Stimulated activated CD4-positive, alpha-beta T cell treated with anti-CD3 and anti-CD28 coated beads, Interleukin-15, amount 100 ng/mL, for 48 hours (primary cell): ENCODE results near the gene WNK1.
"Not testable (repeated sequence)": the region's sequence is repeated elsewhere in the genome, so short reads cannot be mapped to it uniquely, and the experiment has no call there.

ENCODE experiments used
- DNase-seq, 2 donors: peaks; one replicate each; pipeline ENCODE4 v3.0.0-alpha.2; 2020; ENCODE audit warnings: low read depth in 2 of 2

Gene WNK1

DNA sequence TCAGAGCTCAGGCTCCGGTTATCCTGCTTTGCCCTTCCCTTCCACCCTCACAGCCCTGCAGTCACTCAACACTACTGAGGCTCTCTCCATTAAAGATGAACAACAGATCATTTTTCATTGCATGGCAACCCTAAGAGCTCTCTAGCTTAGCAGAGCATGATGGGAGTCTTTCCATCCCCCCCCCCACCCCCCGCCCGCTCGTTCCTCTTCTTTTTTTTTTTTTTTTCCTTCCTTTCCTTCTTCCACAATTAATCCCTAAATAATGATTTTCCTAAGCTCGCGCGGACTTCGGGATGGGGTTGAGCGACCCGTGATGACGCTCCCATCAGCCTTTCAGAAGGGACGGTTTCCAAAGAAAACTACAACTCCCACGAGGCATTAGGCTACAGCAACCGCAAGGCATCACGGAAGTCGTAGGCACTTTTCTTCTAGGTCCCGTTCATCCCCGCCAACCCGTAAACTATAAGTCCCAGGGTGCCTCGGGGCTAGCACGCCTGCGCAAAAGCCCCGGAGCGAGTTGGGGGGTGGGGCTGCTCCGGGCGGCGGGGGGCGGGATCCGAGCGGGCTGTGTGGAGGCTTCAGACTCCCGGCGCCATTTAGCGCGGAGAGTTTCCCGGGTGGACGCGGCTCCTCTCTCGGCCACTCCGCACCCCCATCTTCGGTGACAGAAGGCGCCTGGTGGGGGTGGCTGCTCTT lies at the start of gene WNK1:
Gene WNK1 (plus strand): TSS at position 581 of the 696 bp plus-strand sequence. CDS start 987 bp downstream, outside the sequence.
- peak; percentile 95 to 96 for DNase-seq

DNA sequence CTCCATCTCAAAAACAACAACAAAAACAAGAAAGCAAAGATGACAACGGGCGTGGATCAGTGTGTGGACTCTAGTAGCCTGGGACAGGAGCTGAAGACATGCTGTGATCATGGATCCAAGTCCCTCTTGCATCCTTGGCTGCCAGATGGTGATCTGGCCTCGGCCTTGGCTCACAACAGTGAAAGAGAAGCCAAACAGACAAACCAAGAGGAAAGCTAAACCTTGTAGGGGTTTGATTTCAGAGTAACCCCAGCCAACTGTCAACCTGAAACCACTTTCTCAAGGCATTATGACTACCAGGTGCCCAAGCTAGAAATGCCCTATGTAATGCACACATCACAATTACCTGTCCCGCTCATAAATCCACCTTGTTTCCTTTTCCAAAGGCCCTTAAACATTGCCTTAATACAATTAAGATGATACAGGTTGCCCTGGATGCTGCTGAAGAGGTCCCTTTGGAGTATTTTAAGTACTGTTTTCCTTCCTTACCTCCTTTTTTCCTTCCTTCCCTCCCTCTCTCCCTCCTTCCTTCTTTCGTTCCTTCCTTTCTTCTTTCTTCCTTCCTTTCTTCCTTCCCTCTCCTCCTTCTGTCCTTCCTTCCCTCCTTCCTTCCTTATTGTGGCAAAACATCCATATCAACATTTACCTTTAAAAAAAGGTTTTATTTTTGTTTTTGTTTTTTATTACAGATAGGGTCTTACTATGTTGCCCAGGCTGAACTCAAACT lies 47.7 kb upstream of the WNK1 start:
- DNase-seq: no peak

DNA sequence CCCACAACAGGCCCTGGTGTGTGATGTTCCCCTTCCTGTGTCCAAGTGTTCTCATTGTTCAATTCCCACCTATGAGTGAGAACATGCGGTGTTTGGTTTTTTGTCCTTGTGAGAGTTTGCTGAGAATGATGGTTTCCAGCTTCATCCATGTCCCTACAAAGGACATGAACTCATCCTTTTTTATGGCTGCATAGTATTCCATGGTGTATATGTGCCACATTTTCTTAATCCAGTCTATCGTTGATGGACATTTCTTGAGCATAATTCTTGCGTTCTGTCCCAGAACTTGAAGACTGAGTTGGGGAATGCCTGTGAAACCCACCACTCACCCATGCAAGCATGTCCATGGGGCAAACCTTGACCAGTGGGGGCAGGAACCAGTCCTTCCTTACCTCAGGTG lies 44.3 kb upstream of the WNK1 start:
- not testable (repeated sequence) for DNase-seq

DNA sequence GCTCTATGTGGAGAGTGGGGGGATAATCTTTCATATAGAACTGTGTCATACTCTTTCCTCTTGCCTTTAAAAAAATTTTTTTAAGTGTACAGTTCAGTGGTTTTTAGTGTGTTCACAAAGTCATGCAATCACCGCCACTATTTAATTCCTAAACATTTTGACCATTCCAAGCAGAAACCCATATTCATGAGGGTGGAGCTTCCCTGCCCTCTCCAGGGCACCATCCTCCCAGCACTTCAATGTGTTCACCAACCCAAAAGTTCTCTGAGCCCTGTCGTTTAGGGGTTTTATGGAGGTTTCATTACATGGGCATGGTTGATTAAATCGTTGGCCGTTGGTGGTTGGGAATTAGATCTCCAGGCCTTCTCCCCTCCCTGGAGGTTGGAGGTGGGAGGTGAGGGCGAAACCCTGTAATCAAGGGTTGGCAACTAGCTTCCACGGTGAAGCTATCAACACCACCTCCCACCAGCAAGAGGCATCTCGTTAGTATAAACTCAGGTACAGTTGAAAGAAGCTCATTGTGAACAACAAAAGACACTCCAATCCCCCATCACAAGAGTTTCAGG lies 42.8 kb upstream of the WNK1 start:
- no peak for DNase-seq

DNA sequence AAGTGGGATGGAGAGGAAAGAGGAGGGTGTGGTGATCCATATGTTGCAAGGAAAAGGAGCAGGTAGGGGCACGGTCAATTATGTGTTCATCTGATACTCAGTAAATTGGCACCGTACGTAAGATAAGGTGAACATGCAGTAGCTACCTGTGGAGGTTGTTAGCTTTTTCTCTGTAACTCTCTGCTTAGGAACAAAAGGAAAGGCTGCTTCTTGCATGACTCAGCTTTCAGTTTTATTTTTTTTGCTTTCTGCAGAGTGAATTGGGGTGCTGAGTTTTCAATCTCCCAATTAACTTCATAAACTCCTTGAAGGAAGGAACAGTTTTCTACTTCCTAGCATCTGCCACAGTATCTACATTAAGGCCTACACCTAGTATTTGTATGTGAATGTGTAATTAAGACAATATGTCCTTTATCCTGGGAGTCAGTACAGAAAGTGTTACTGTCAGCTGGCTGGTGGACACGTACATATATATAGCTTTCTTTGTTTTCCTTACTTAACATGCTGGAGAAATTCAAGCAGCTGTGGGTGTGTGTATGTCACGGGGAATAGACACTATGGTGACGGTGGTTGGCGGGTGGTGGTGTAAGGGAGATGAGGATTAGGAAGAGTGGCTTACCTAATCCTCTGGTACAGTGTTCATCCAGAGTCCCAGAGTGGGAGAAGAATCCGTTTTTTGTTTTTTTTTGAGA lies 40.1 kb upstream of the WNK1 start:
- DNase-seq: no peak

DNA sequence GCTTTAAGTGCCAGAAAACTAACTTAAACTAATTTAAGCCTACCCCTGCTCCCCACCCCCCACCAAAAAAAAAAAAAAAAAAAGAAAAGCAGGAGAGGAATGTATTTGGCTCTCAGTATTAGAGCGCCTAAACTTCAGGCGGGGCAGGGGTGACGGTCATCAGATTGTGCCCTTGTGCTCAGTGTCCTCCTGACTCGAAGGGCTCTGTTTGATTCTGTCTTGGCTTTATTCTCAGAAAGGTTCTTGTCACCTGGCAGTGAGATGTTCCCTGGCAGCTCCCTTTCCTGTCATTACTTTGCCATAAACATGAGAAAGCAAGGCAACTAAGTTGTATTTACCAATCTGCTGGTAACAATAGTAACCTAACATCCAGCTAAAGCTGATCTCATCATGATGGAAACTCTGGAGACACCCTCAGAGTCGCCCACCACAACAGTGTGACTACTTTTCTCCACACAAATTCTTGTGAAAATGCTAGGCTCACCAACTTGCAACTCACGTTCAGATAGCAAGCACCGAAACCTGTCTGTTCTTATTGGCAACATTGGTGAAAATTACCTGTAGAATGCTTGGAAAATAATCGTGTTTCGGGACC lies 39.0 kb upstream of the WNK1 start:
- peak; percentile 39 to 54 for DNase-seq

DNA sequence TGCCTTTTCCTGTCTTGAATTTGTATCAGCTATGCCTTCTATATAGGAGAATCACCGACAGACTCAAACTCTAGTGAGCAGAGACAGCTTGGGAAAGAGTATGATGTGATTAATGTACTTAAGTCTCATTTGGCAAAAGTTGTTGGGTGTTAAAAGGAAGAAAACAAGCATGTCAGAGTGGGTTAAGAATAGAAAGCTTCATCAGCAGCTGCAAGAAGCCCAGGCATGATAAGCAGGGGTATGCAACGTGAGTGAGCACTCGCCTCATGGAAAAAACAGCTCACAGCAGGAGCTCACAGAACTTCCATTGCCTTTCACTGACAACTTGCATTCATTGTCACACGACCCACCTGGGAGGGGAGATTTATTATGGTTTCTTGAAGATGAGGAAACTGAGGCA lies 35.9 kb upstream of the WNK1 start:
- peak; percentile 26 to 52 for DNase-seq

DNA sequence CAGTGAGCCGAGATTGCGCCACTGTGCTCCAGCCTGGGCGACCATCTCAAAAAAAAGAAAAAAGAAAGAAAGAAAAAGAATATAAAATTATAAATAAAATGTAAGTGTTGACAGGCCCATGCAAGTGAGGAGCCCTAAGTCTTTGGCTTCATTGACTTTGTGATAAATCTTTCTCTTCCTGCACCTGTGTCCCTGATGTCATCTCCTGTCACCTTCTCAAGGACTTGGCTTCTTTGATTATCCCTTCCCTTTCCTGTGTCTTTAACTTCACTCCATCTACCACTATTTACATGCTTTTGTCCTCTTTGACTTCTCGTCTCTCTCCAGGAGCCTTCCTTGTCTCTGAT lies 33.6 kb upstream of the WNK1 start:
- DNase-seq: no peak

DNA sequence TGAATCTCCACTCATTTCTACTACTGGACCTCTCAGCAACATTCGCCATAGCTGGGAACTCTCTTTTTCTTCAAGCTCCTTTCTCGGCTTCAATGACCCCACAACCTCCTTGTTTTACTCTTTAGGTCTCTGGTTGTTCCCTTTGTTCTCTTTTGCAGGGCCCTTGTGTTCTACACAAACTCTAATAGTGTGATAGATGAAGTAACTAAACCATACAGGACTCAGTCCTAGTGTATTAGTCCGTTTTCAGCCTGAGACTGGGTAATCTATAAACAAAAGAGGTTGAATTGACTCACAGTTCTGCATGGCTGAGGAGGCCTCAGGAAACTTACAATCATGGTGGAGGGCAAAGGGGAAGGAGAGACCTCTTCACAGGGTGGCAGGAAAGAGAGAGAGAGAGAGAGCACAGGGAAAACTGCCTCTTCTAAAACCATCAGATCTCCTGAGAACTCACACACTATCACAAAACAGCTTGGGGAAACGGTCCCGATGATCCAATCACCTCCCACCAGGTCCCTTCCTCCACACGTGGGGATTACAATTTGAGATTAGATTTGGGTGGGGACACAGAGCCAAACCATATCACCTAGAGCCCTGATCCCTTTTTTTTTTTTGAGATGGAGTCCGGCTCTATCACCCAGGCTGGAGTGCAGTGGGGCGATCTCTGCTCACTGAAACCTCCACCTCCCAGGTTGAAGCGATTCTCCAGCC lies 32.0 kb upstream of the WNK1 start:
- no peak for DNase-seq

DNA sequence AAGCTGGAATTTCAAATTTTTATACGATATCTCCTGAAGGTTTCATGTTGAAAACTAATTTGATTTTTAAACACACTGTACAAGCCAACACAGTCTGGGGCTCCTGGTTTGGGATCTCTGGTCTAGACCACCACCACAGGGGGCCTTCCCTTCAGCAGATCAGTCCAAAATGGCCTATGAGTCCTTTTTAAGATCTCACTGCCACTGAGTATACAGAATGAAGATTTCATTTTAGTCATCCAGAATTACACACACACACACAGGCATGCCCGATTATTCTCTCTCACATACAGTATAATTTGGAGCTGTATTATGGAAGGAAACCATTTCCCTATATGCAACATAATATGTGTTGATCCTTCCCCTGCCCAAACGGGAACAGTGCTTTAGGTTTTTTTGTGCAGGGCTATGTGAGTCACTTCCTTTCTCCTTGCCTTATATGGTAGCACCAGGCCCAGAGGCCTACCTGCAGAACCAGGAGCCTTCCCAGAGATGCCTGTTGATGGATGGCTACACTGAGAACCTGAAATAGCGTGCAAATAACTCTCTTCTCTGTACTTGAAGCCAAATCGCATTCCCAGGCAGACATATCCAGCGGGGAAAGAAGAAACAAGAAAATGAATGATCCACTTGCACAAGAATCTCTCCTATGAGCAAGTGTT lies 28.1 kb upstream of the WNK1 start:
- DNase-seq: no peak

DNA sequence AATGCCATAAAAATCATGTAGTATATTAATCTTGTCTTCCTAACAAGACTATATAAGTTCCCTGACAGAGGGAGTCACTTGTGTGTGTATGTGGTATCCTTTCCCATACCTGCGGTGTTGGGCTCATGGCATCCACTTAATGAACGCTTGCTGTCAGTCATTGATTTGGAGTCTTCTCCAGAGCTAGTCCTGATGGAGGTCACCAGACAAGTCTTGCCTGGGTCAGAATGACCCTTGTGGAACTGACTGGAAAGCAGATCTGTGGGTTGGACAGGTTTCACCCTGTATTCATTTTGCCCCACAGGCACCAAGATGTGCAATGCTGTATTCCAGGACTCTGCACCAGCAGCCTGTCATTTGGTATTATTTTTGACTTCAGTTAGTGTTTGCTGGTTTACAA lies 27.3 kb upstream of the WNK1 start:
- no peak for DNase-seq

DNA sequence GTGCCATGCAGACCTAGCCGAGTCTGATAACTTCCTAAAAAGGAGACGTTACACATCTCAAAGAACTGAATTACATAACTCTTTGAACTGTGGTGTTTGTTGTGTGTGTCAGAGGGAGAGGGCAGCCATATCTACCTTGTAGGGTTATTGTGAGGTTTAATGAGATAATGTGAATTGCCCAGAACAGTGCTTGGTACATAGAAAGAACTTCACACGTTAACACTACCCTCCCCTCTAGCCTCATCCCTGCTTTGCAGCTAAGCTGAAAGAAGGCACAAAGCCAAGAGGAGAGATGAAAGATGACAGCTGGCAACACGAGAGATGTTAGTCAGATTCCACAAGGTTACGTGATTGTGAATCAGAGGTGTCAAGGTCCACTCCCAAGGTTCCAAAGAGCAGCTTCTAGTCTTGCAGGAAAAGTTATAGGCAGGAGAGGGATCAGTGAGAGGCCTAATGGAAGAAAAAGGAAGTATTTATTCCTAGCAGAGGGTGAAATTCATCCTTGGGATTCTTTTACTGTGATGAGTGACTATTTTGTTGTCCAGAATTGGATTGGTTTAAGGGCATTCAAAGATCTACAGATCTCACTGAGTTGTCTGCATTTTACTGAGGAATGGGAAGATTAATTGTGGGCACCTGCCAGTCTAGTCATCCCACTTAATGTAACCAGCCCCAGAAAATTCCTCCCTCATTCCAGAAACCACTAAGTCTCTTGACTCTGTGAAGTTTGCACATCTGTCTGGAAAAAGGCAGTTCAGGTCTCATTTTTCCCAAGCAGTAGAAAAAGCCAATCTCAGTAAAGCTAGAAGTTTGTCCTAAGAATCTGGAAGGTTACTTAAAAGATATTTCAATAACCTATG lies 25.9 kb upstream of the WNK1 start:
- DNase-seq: no peak

DNA sequence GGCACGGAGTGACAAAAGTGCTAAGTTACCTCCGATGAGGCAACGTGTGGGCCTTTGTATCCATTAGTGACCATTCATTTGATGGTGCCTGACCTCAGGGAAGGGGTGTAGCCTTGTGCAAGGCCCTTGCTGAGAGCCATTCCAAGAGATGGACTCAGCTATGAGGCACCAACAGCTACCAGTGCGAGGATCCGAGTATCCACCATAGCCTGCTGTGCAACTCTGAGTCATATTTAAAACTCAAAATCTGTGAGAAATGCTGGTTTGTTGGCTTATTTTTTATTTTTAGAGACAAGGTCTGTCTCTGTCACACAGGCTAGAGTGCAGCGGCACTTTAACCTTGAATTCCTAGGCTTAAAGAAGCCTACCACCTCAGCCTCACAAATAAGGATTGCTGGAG lies 25.1 kb upstream of the WNK1 start:
- DNase-seq: no peak

DNA sequence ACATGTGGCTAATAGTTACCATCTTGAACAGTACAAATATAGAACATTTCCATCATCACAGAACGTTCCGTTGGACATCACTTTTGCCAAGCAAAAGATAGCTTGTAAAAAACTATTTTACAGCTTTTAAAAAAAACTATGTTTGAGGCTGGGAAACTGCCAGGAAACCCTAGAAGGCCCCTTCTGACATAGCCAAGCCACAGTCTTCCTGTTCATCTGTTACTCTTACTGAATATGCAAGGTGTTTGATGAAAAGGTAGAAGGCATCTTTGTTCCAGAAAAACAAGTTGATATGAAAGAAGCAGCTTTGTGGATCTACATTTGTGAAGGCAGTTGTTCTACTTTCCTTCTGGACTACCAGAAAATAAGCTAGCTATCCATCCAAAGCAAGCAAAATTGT lies 23.6 kb upstream of the WNK1 start:
- no peak for DNase-seq

DNA sequence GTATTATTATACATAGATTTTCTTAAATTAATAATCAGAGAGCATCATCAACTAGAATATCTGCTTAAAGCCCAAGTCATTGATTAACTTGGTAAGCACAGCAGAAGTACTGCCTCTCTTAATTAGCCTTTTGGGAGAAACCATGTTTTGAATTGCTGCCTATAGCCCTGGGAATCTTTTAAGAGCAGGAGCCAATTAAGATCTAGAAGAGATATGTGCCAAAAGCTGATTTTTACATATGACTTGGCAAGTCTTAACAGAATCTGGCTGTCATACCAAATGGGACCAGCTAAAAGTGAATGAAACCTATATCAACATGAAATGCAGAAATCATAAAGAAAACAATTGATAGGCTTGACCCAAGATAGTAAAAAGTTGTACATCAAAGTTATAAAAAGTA lies 23.2 kb upstream of the WNK1 start:
- DNase-seq: no peak

DNA sequence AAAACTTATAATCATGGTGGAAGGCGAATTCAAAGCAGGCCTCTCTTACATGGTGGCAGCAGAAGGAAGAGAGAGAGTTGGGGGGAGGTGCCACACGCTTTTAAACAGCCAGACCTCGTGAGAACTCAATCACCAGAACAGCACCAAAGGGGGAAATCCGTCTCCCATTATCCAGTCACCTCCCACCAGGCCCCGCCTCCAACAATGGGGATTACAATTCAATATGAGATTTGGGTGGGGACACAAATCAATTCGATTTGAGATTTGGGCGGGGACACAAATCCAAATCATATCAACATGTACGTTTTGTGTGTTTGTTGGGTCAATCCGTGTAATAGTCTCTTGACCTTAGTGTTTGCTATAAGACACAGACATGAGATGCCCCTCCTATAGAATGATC lies 21.8 kb upstream of the WNK1 start:
- no peak for DNase-seq

DNA sequence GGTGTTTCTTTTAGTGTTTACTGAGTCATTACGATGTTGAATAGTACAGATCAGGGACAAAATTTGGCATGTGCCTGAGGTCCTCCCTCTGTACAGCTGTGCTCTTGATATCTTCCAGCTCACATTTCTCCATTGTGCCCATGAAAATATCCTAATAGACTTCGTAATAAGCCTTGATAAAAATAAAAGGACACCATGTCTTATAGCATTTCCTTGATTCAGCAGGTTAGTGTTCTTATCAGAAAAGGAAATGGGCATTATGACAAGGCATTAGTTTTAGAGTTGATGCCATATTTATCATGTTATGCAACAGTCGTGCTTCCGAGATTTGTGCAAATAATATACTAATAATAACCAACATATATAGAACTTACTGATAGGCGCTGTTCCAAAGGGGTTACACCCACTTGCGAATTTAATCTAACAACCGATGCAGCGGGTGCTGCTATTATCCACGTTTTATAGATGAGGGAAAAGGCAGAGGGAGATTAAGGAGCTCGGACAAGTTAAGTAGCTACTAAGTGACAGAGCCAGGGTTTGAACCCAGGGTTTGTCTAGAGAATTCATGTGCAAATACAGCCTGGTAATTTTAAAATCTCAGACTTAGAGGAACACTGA lies 15.1 kb upstream of the WNK1 start:
- DNase-seq: no peak

DNA sequence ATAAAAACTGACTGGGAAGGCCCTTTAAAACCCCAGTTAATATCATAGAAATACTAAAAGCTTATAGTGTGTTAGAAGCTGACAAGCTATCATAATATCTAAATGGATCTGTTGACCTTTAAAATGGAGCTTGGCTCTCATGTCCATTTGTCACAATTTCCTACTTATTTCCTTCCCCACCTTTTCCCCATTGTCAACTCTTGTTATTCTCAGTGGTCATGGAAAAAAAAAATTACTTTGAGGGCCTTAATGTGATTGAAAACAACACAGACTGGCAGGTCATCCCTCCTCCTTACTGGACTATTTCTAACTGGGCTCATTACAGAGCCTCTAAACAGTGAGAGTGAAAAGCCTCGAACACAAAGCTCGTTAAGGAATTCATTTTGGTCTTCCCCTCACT lies 13.7 kb upstream of the WNK1 start:
- DNase-seq: no peak

DNA sequence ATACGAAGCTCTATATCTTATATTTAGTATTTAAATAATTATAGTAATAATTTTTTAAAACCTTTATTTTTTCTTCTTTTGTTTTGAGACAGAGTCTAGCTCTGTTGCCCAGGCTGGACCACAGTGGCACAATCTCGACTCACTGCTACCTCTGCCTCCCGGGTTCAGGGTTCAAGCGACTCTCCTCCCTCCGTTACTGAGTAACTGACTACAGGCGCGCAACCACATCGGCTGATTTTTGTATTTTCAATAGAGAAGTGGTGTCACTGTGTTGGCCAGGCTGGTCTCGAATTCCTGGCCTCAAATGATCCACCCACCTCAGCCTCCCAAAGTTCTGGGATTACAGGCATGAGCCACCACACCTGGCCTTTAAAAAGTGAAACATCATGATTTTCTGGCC lies 13.0 kb upstream of the WNK1 start:
- no peak for DNase-seq

DNA sequence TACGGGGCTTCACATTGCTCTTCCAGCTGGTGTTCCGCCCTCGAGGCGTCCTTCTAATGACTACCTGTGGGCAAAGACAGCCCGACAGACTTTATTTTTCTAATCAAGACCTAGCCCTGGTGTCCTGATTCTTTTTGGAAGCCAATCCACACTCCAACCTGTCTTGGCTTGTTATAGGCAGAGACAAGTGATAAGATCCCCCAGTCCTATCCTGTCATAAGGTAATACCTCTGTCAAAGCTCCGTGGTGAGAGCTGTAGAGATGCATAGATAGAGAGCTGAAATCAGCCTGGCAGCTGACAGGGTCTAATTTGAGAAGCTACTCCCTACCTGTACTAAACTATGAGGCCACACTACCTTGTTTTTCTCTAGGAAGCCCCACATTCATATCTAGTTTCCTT lies 11.5 kb upstream of the WNK1 start:
- no peak for DNase-seq
